Adrenal gland (tissue), 5 donors: ENCODE data around the gene SLC52A3.

ENCODE experiments used
- POLR2A ChIP-seq, 2 donors: fragments of 450-650 bp; IDR thresholded peaks; one replicate each; pipeline ENCODE4 v1.6.1; 2017; ENCODE audit warnings: antibody characterized with exemption in 2 of 2, mild to moderate bottlenecking in 2 of 2, moderate library complexity in 1 of 2
- TF ChIP-seq, protein P1 (sequence below), 6 experiments: fragments of 450-650 bp in 4 of 6; fragments of 200-600 bp in 2 of 6; sonication (generic) in 1 of 6; IDR thresholded peaks; 1 replicate in 5 of 6; 2 replicates in 1 of 6; pipeline versions ENCODE4 v1.5.1 to v1.8.0; 2016 to 2021; ENCODE audit warnings: antibody characterized with exemption in 6 of 6, mild to moderate bottlenecking in 2 of 6, moderate library complexity in 1 of 6
- donor health status: DM: no; HTN: no; CAD: no.

DNA sequence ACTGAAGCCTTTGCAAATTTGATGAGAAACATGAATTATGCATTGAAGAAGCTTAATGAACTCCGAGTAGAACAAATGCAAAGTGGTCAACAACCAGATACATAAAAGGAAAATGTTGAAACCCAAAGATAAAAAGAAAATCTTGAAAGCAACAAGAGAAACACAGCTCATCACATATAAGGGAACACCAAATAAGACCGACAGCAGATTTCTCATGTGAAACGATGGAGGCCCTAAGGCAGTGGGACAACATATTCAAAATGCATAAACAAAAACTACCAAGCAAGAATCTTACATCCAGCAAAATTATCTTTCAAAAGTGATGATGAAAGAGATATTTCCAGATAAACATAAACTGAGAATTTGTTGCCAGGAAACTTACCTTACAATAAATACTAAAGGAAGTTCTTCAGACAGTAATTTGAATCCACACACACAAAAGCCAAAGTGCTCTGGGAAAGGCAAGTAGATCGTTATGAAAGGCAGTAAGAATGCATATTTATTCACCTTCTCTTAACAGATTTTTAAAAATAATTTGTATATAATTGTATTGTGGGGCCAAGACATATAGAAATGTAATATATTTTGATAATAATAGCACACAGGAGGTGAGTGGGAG is 22.5 kb downstream of the SLC52A3 start:
- TF ChIP-seq, protein P1, sequence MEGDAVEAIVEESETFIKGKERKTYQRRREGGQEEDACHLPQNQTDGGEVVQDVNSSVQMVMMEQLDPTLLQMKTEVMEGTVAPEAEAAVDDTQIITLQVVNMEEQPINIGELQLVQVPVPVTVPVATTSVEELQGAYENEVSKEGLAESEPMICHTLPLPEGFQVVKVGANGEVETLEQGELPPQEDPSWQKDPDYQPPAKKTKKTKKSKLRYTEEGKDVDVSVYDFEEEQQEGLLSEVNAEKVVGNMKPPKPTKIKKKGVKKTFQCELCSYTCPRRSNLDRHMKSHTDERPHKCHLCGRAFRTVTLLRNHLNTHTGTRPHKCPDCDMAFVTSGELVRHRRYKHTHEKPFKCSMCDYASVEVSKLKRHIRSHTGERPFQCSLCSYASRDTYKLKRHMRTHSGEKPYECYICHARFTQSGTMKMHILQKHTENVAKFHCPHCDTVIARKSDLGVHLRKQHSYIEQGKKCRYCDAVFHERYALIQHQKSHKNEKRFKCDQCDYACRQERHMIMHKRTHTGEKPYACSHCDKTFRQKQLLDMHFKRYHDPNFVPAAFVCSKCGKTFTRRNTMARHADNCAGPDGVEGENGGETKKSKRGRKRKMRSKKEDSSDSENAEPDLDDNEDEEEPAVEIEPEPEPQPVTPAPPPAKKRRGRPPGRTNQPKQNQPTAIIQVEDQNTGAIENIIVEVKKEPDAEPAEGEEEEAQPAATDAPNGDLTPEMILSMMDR (IDR thresholded peaks at IDR 0.05), result no peak
- no peak for TF ChIP-seq POLR2A (IDR thresholded peaks at IDR 0.05)
